GM12875 (cell line): ENCODE results near the gene FREY1.
"Not testable (repeated sequence)": the region's sequence is repeated elsewhere in the genome, so short reads cannot be mapped to it uniquely, and the experiment has no call there.

Experiments
- H3K4me3 ChIP-seq: one replicate; pipeline ENCODE4 v1.5.1; 2011; ENCODE audit warnings: low read depth, low read length, control low read depth
- CTCF ChIP-seq: IDR thresholded peaks from 2 replicates; pipeline ENCODE4 v1.5.1; 2011; ENCODE audit warnings: low read depth, mild to moderate bottlenecking, control low read depth, inconsistent platforms, low read length, moderate library complexity, borderline replicate concordance; ENCODE audit not compliant: insufficient read depth

The FREY1 gene

GRCh38 chr11:45913514-45913913, 6.4 kb upstream of the FREY1 start:
- no peak overlapping the region for H3K4me3 ChIP-seq
- no peak for TF ChIP-seq CTCF

GRCh38 chr11:45910623-45911022, 3.6 kb upstream of the FREY1 start:
- no peak overlapping the region for H3K4me3 ChIP-seq
- no peak for TF ChIP-seq CTCF

- no peak overlapping the region for H3K4me3 ChIP-seq
- no peak for TF ChIP-seq CTCF
Measured at GRCh38 chr11:45909594-45910475, 2.8 kb upstream of the FREY1 start.

- TF ChIP-seq CTCF: no peak
Measured at GRCh38 chr11:45907911-45908370, 870 bp upstream of the FREY1 start.

GRCh38 chr11:45906096-45906682, 882 bp downstream of the FREY1 start:
- H3K4me3 ChIP-seq: no peak overlapping the region
- TF ChIP-seq CTCF: no peak

More at GRCh38 chr11:45907911-45908370, 870 bp upstream of the FREY1 start:
- no peak overlapping the region for H3K4me3 ChIP-seq

GRCh38 chr11:45905576-45905975, 1.5 kb downstream of the FREY1 start:
- H3K4me3 ChIP-seq: not testable (repeated sequence)

GRCh38 chr11:45905095-45905494, 2.0 kb downstream of the FREY1 start:
- TF ChIP-seq CTCF: no peak
- H3K4me3 ChIP-seq: no peak overlapping the region
